Rectal smooth muscle tissue (tissue), 1 donor: ENCODE results near the gene KLHDC9.
"Not testable (repeated sequence)": the region's sequence is repeated elsewhere in the genome, so short reads cannot be mapped to it uniquely, and the experiment has no call there.

Experiments used
- H3K27ac ChIP-seq: one replicate; pipeline ENCODE4 v1.7.0; 2013; ENCODE audit warnings: low read depth, low read length, inconsistent platforms
- H3K27me3 ChIP-seq: one replicate; pipeline ENCODE4 v1.7.0; 2013; ENCODE audit warnings: low read length; ENCODE audit not compliant: control insufficient read depth, insufficient read depth
- H3K36me3 ChIP-seq: one replicate; pipeline ENCODE4 v1.7.0; 2013; ENCODE audit warnings: low read length; ENCODE audit not compliant: control insufficient read depth, insufficient read depth
- H3K4me1 ChIP-seq: one replicate; pipeline ENCODE4 v1.7.0; 2013; ENCODE audit warnings: low read length; ENCODE audit not compliant: control insufficient read depth, insufficient read depth
- H3K4me3 ChIP-seq: one replicate; pipeline ENCODE4 v1.7.0; 2013; ENCODE audit warnings: low read length
- H3K9ac ChIP-seq: one replicate; pipeline ENCODE4 v1.7.0; 2013; ENCODE audit warnings: low read length

KLHDC9 gene, protein sequence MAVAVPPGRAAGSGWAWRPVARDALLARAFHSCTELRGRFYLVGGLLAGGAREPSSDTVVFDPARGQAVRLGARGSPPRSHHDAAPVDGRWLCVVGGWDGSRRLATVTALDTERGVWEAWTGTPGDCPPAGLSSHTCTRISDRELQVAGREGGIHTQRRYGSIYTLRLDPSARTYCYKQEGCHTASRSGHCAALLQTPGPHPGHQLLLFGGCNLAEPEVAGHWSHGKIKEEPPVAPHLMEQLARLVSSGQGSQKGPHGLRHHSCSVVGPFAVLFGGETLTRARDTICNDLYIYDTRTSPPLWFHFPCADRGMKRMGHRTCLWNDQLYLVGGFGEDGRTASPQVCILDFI

DNA sequence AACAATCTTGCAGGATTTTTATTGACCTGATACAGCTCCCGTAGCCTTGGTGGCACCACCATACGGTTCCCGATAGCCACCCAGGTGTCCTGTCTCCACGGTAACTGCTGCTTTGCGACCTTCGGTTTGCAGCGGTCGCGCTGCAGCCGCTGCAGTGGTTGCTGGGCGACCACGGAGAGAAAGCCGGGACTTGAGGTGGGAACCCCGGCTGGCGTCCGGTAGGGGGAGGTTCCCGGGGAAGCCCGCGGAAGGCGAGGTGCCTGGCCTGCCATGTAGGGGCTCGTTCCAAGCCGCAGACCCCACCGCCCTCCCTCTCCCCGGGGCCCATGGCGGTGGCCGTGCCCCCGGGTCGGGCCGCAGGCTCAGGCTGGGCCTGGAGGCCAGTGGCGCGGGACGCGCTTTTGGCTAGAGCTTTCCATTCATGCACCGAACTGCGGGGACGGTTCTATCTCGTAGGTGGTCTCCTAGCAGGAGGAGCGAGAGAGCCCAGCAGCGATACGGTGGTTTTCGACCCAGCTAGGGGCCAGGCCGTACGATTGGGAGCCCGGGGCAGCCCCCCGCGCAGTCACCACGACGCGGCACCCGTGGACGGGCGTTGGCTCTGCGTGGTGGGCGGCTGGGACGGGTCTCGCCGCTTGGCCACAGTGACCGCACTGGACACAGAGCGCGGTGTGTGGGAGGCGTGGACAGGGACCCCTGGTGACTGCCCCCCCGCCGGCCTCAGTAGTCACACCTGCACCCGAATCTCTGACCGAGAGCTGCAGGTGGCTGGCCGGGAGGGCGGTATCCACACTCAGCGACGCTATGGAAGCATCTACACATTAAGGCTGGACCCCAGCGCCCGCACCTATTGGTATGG is at the start of gene KLHDC9:
Gene KLHDC9 (plus strand): TSS at position 152 of the 859 bp plus-strand sequence. CDS start 175 bp downstream, at position 327.
- Histone ChIP-seq H3K36me3 (peaks cover 9% of the 10 kb centered on the region), H3K27ac (peak within 1 kb of the TSS; percentile 69), H3K27me3 (no peaks in the 10 kb centered on the region), H3K4me3 (peak within 1 kb of the TSS; percentile 76), H3K9ac (peak within 1 kb of the TSS; percentile 45), H3K4me1 (peaks cover 3% of the 10 kb centered on the region)

- H3K4me1 ChIP-seq: peaks cover 8% of the 10 kb centered on the region
- H3K27me3 ChIP-seq: no peaks in the 10 kb centered on the region
- H3K36me3 ChIP-seq: no peaks in the 10 kb centered on the region
- H3K27ac ChIP-seq: no peak overlapping the region
- no peak overlapping the region for H3K4me3 ChIP-seq
- H3K9ac ChIP-seq: no peak overlapping the region
Observed at GRCh38 chr1:161048949-161049722, 49.0 kb upstream of the KLHDC9 start.

- no peaks in the 10 kb centered on the region for H3K27me3 ChIP-seq
- H3K4me3 ChIP-seq: no peak overlapping the region
- H3K27ac ChIP-seq: no peak overlapping the region
- peaks cover 3% of the 10 kb centered on the region for H3K4me1 ChIP-seq
- H3K36me3 ChIP-seq: no peaks in the 10 kb centered on the region
- H3K9ac ChIP-seq: no peak overlapping the region
Observed at GRCh38 chr1:161051219-161051618, 46.9 kb upstream of the KLHDC9 start.

DNA sequence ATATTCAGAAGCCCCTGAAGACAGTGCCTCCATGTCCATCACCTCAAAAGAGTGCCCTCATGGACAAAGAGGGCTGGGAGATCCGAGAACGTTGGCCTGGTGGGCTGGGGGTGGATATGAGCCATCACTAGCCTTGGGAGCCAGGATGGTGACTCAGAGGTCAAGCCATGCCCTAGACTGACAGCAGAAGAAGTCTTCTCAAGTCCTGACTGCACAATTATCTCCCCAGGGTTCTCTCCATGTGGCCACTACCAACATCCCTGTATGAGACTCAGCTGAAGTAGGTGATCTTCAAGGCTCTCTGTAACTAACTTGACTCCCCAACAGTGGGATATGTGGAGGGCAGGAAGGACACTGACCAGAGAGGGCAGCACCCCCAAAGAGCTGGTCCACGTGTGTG is 45.3 kb upstream of the KLHDC9 start:
- H3K9ac ChIP-seq: no peak overlapping the region
- H3K27me3 ChIP-seq: no peaks in the 10 kb centered on the region
- H3K4me3 ChIP-seq: no peak overlapping the region
- no peaks in the 10 kb centered on the region for H3K36me3 ChIP-seq
- no peak overlapping the region for H3K27ac ChIP-seq
- no peaks in the 10 kb centered on the region for H3K4me1 ChIP-seq

GRCh38 chr1:161054232-161054631 is 43.9 kb upstream of the KLHDC9 start:
- Histone ChIP-seq H3K27me3 (no peaks in the 10 kb centered on the region), H3K9ac (no peak overlapping the region), H3K36me3 (no peaks in the 10 kb centered on the region), H3K27ac (no peak overlapping the region), H3K4me3 (no peak overlapping the region), H3K4me1 (no peaks in the 10 kb centered on the region)

- Histone ChIP-seq H3K4me1 (no peaks in the 10 kb centered on the region), H3K27me3 (no peaks in the 10 kb centered on the region), H3K9ac (no peak overlapping the region), H3K36me3 (no peaks in the 10 kb centered on the region), H3K4me3 (no peak overlapping the region), H3K27ac (no peak overlapping the region)
Observed at GRCh38 chr1:161054805-161055204, 43.4 kb upstream of the KLHDC9 start.

DNA sequence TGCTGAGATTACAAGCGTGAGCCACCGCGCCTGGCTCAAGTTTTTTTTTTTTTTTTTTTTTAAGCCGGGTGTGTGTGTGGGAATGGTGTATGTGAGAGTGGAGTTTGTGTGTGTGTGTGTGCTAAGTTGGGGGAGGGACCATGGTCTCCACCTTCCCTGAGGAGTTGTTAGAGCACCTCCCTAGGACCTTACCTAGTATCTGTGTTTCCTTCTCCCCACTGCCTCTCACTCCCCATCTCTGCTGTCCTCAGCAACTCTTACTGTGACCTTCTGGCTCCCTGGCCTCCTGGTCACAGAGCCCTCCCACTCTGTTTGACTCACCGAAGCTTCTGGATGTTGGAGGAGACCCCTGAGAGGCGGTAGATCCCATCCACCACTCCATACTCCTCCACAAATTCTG is 38.9 kb upstream of the KLHDC9 start:
- Histone ChIP-seq H3K9ac (no peak overlapping the region), H3K27me3 (no peaks in the 10 kb centered on the region), H3K4me1 (no peaks in the 10 kb centered on the region), H3K27ac (no peak overlapping the region), H3K4me3 (no peak overlapping the region), H3K36me3 (no peaks in the 10 kb centered on the region)

- no peak overlapping the region for H3K4me3 ChIP-seq
- no peaks in the 10 kb centered on the region for H3K27me3 ChIP-seq
- no peak overlapping the region for H3K27ac ChIP-seq
- no peak overlapping the region for H3K9ac ChIP-seq
- H3K36me3 ChIP-seq: no peaks in the 10 kb centered on the region
- H3K4me1 ChIP-seq: no peaks in the 10 kb centered on the region
Observed at GRCh38 chr1:161061419-161061818, 36.7 kb upstream of the KLHDC9 start.

GRCh38 chr1:161063936-161064335 is 34.2 kb upstream of the KLHDC9 start:
- H3K4me3 ChIP-seq, H3K9ac ChIP-seq, H3K4me1 ChIP-seq, H3K27ac ChIP-seq, H3K36me3 ChIP-seq, H3K27me3 ChIP-seq: not testable (repeated sequence)

- not testable (repeated sequence) for H3K4me1 ChIP-seq, H3K36me3 ChIP-seq, H3K4me3 ChIP-seq, H3K9ac ChIP-seq, H3K27me3 ChIP-seq, H3K27ac ChIP-seq
Observed at GRCh38 chr1:161065681-161066080, 32.5 kb upstream of the KLHDC9 start.

- no peaks in the 10 kb centered on the region for H3K4me1 ChIP-seq
- H3K27me3 ChIP-seq: no peaks in the 10 kb centered on the region
- H3K27ac ChIP-seq: no peak overlapping the region
- peak overlapping the region; percentile 15 for H3K4me3 ChIP-seq
- no peak overlapping the region for H3K9ac ChIP-seq
- no peaks in the 10 kb centered on the region for H3K36me3 ChIP-seq
Observed at GRCh38 chr1:161066694-161067093, 31.5 kb upstream of the KLHDC9 start.
